ENCODE measurements around the gene CYP4A11. TPM values are rescaled to one million over a fixed set of nuclear protein-coding genes. Genes with fewer than 3 reads are reported as not detected.

The CYP4A11 gene, protein sequence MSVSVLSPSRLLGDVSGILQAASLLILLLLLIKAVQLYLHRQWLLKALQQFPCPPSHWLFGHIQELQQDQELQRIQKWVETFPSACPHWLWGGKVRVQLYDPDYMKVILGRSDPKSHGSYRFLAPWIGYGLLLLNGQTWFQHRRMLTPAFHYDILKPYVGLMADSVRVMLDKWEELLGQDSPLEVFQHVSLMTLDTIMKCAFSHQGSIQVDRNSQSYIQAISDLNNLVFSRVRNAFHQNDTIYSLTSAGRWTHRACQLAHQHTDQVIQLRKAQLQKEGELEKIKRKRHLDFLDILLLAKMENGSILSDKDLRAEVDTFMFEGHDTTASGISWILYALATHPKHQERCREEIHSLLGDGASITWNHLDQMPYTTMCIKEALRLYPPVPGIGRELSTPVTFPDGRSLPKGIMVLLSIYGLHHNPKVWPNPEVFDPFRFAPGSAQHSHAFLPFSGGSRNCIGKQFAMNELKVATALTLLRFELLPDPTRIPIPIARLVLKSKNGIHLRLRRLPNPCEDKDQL
- 0.13 TPM in 1 of 2 replicates, not detected in the other for total RNA-seq

DNA sequence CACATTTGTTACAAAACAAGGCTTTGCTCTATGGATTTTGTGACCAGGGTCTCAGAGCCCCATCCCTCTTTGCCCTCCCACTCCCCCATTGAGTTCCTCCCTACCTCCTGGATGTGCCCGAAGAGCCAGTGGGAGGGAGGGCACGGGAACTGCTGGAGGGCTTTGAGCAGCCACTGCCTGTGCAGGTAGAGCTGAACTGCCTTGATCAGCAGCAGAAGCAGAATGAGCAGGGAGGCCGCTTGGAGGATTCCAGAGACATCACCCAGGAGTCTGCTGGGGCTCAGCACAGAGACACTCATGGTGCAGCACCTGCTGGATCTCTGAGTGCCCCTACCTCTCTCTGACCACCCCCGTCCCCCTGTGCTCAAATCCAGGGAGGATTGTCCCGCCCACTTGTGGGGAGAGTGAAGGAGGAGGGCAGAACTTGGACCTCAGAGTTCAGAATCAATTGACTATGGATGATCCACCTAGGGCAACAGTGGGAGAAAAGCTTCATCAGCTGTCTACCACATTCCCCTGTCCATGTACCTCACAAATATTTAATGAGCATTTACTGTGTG lies at the start of gene CYP4A11:
Gene CYP4A11 (minus strand): TSS at position 342 of the 560 bp plus-strand sequence. CDS start 43 bp downstream, at position 299.

Other genes with a start within 250 kb of the CYP4A11 start
- 30.3 and 42.4 TPM in 2 replicates for gene EFCAB14, start 222.4 kb downstream of the CYP4A11 start, total RNA-seq
- gene CYP4B1, start 142.4 kb downstream of the CYP4A11 start, total RNA-seq: not detected in 2 replicates
- gene CYP4X1, start 82.2 kb upstream of the CYP4A11 start, total RNA-seq: 7.4 and 11.6 TPM in 2 replicates
- gene CYP4Z1, start 125.8 kb upstream of the CYP4A11 start, total RNA-seq: 0.13 TPM in 1 of 2 replicates, not detected in the other
- gene CYP4A22, start 196.0 kb upstream of the CYP4A11 start, total RNA-seq: not detected in 2 replicates
- gene PDZK1IP1, start 248.6 kb upstream of the CYP4A11 start, total RNA-seq: not detected in 2 replicates